T follicular helper cell (primary cell): ENCODE measurements around the gene GAS7.

Source experiments
- DNase-seq: peaks from one replicate; pipeline ENCODE4 v3.0.0-alpha.2; 2020; ENCODE audit warnings: low read depth

Gene GAS7

GRCh38 chr17:9890124-9890523 is 308.3 kb downstream of the GAS7 start:
- DNase-seq = no peak

DNA sequence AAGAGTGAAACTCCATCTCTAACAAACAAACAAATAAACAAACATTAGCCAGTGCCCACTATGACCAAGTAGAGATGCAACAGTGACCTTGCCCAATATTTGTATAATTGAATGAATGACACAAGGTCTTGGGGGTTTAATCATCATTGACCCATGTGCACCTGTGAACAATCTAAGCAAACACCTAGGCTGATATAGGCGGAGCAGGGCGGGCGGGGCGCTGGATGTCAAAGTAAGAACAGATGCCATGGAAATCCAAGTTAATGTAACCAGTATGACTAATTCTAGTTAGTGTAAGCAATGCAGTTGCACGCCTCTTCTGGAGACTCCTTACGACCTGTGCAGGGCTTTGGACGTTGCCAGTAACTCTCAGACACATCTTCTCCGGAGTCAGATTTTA is 310.9 kb downstream of the GAS7 start:
- DNase-seq = no peak

DNA sequence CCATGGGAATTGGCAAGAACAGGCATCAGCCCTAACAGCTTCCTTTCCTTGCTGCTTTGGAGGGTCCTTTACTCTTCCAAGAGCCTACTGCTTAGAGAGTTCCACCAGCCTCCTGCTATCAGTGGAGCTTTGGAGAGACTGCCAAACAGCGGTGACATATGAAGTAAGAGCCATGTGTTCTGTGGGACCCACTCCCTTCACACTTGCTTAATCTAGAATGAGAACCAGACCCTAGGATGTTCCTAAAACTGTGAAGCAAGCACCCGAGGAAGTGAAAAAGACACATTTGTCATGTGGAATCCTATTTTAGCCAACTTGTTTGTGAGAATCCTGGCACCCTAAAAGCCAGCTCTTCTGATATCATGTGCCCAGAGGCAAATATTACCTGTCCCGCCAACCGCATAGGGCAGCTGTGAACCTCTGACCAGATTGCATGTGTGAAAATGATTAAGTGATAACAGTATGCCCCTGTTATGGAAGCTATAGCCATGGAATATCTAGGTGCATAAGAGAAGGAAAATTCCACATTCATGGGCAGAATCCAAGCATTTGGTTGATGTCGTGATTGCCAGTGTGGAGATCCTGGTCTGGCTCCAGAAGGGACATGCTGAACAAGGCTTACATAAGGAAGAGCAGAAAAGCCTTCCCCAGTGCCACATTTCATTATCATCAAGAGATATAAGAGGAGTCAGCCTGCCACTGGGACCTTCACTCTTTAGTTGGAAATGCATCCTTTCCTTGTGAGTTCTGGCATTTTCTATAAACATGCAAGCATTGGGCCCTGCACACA is 312.1 kb downstream of the GAS7 start:
- no peak for DNase-seq

- DNase-seq = no peak
Observed at GRCh38 chr17:9883451-9883850, 315.0 kb downstream of the GAS7 start.

DNA sequence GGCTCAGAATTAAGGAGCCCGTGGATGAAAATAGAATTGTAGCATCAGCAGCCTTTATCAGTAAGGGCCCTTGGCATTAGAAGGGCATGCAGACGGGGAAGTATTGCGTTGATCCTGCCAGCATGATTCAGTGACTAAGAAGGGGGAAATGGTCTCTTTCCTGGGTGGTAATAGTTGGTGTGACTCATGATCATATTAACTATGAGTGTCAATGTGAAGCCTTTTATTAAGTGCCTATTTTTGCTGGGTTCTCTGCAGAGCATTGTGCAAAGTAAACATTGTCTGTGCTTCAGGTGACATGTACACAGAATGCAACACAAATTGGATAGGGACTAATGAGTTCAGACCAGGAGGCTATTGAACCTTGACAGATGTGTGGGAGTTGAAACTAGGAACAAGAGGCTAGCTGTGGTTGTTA is 317.8 kb downstream of the GAS7 start:
- no peak for DNase-seq

- DNase-seq = no peak
Observed at GRCh38 chr17:9878786-9879525, 319.4 kb downstream of the GAS7 start.

- DNase-seq = no peak
Observed at GRCh38 chr17:9878356-9878755, 320.1 kb downstream of the GAS7 start.

GRCh38 chr17:9875441-9875840 is 323.0 kb downstream of the GAS7 start:
- no peak for DNase-seq

- no peak for DNase-seq
Observed at GRCh38 chr17:9874722-9875121, 323.7 kb downstream of the GAS7 start.

DNA sequence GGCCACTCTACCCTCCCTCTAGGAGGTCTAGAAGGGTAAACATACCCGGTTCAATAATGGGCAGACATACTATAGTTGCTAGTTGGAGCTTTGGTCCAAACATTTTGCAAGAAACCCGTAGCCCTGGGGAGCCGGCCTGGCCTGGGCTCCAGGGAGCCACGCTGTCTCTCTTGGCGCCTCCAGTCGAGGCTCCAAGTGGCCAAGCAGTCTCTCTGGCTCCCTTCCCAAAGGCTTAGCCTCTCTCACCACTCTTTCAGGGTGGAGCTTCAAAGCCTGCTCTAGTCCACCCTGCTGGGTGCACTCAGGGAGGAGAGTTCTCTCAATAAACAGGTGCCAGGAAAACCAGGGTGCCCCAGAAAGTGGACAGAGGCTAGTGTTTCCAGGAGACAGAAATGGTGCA is 325.6 kb downstream of the GAS7 start:
- no peak for DNase-seq

GRCh38 chr17:9868552-9868951 is 329.9 kb downstream of the GAS7 start:
- no peak for DNase-seq

GRCh38 chr17:9865586-9865985 is 332.8 kb downstream of the GAS7 start:
- DNase-seq = no peak

DNA sequence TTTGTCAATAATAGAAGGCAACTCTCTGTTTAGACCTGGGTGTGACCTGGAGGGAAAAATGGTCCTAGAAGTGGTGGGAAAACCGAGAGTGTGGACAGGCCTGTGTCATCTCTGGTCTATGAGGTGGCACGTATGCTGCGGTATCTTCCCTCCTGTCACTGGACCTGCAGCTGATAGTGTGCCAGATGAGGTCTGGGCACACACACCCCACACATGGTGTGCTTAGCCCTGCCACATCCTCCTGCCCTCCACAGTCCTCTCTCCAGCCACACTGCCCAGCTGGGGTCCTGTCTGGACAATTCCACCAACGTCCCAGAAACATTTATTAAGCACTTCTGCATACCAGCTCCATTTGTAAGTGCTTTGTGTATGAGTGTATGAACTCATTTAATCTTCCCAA is 335.5 kb downstream of the GAS7 start:
- no peak for DNase-seq

DNA sequence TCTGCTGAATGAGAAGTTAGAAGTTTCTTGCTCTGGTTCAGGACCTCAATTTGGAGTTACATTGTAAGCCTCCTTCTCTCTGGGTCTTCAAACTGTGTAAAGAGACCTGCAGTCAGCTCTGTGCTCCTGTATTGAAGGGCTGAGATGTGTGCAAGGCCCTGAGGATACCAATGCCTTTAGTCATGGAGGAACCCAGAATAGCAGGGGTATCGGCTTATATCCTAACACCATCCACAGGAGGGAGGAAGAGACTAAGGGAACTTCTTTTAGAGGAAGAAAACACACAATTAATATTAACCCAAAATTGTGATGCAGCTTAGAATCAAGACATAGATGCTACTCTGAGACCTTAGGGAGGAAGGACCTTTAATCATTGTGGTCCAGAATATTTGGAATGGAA is 336.2 kb downstream of the GAS7 start:
- no peak for DNase-seq

DNA sequence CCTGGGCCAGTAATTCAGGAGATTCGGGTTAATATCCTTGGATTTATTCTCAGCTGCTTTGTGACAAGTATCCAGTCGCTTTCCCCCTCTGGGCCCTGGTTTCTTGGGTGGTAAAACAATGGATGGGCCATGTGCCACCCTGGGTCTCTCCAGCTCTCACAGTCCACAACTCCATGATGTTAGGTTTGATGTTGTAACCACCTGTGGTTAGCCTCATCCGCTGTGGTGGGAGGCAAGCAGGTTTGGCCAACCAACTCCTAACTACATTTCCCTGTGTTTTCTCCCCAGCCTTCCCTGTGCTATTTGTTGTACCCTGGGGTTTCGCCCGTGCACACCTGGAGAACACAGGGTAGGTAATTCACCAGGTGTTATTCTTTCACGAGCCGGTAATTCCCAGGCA is 337.6 kb downstream of the GAS7 start:
- no peak for DNase-seq
